Activated T-helper 9 cell treated with anti-CD3 and anti-CD28 coated beads, Interleukin-2, amount 50 U/mL, for 16 hours (primary cell): ENCODE results near the gene NUTM1.
"Not testable (repeated sequence)": the region's sequence is repeated elsewhere in the genome, so short reads cannot be mapped to it uniquely, and the experiment has no call there.

Experiments
- DNase-seq: peaks from one replicate; pipeline ENCODE4 v3.0.0-alpha.2; 2020; ENCODE audit warnings: low read depth

The NUTM1 gene

GRCh38 chr15:34362047-34362773 is 19.1 kb downstream of the NUTM1 start:
- DNase-seq: no peak

- no peak for DNase-seq
These were observed 20.9 kb downstream of the NUTM1 start for GRCh38 chr15:34364041-34364440.

GRCh38 chr15:34365091-34365825 is 22.1 kb downstream of the NUTM1 start:
- no peak for DNase-seq

GRCh38 chr15:34365836-34366235 is 22.7 kb downstream of the NUTM1 start:
- no peak for DNase-seq

GRCh38 chr15:34366271-34367065 is 23.4 kb downstream of the NUTM1 start:
- DNase-seq: peak; percentile 35

- peak; percentile 82 for DNase-seq
These were observed 24.3 kb downstream of the NUTM1 start, which contains the start of gene LPCAT4 for GRCh38 chr15:34367101-34368081. LPCAT4 (minus strand) TSS chr15:34367196; CDS start chr15:34367100, 96 bp downstream.

GRCh38 chr15:34370129-34370528 is 27.0 kb downstream of the NUTM1 start:
- no peak for DNase-seq

- DNase-seq: no peak
These were observed 27.5 kb downstream of the NUTM1 start for GRCh38 chr15:34370643-34371042.

GRCh38 chr15:34373951-34374350 is 30.8 kb downstream of the NUTM1 start:
- no peak for DNase-seq

- no peak for DNase-seq
These were observed 31.7 kb downstream of the NUTM1 start for GRCh38 chr15:34374816-34375215.

GRCh38 chr15:34375541-34375940 is 32.4 kb downstream of the NUTM1 start:
- not testable (repeated sequence) for DNase-seq

- no peak for DNase-seq
These were observed 33.7 kb downstream of the NUTM1 start for GRCh38 chr15:34376856-34377255.

GRCh38 chr15:34380491-34380890 is 37.4 kb downstream of the NUTM1 start:
- DNase-seq: not testable (repeated sequence)

- not testable (repeated sequence) for DNase-seq
These were observed 38.9 kb downstream of the NUTM1 start for GRCh38 chr15:34381829-34382521.

GRCh38 chr15:34389594-34390086 is 46.5 kb downstream of the NUTM1 start:
- not testable (repeated sequence) for DNase-seq

GRCh38 chr15:34392981-34393380 is 49.9 kb downstream of the NUTM1 start:
- not testable (repeated sequence) for DNase-seq

GRCh38 chr15:34397637-34398259 is 54.6 kb downstream of the NUTM1 start:
- DNase-seq: not testable (repeated sequence)

GRCh38 chr15:34403160-34403598 is 60.1 kb downstream of the NUTM1 start:
- DNase-seq: not testable (repeated sequence)

GRCh38 chr15:34403899-34404298 is 60.8 kb downstream of the NUTM1 start:
- not testable (repeated sequence) for DNase-seq
